ENCODE data around the gene NKG7.
A peak's percentile ranks its signal among the peaks of the same experiment; 100 is the strongest.
"Not testable (repeated sequence)": the region's sequence is repeated elsewhere in the genome, so short reads cannot be mapped to it uniquely, and the experiment has no call there.

The NKG7 gene, protein sequence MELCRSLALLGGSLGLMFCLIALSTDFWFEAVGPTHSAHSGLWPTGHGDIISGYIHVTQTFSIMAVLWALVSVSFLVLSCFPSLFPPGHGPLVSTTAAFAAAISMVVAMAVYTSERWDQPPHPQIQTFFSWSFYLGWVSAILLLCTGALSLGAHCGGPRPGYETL

DNA sequence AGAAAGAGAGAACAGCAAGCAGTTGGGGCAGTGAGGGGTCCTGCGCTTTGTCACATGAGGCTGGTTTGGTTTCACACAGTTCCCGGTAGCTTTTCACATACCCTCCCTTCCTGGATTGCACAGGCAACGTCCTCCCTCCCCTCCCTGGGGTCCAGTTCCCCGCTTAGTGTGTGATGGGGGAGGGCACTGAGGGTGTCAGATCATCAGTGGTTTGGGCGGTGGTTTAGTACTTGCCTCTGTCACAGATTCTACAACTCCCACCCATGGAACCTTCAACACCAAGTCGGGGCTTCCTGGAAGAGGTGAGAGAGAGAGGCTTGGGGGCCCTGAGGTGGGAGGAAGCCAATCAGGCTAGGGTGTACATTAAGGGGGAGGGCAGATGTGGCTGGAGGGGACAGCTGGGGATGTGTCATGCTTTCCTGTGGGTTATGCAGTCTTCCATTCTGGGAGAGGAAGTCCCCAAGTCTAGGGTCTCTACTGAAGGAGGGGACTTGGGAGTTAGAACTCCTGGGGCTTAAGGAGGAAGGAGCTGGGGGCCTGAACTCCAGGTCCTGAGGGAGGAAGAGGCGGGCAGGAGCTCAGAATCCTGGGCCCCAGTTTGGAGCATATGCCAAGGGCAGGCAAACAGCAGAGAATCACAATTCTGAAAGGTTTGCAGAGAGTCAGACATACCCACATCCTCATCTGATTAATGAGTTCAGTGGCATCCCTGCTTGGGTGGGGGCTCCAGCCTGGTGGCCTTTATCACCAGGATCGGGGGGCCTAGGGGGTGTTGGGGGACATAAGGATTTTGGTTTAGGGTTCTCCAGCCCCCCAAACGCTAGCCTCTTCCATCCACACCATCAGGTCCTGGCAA is at the start of gene NKG7:
NKG7 (minus strand) TSS at position 6 of the 856 bp plus-strand sequence. CDS start 119 bp downstream, outside the sequence.
- no peak for DNase-seq

DNA sequence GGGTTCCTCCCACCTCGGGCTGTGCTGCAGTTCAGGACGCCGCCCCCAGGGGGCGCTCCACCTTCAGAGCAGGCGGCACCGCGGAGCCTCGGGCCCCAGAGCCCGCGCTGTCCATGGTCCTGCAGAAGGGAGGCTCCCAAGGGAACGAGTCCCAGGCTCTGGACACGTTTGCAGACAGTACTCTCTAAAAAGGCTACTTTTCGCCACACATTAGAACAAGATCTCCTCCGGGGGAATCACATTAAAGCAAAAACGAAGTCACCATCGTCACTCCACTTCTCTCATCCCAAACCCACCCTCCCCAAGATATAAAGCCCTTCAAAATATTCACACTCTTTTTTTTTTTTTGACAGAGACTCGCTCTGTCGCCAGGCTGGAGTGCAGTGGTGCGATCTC is 49.6 kb upstream of the NKG7 start:
- peak; percentile 71 for DNase-seq

DNA sequence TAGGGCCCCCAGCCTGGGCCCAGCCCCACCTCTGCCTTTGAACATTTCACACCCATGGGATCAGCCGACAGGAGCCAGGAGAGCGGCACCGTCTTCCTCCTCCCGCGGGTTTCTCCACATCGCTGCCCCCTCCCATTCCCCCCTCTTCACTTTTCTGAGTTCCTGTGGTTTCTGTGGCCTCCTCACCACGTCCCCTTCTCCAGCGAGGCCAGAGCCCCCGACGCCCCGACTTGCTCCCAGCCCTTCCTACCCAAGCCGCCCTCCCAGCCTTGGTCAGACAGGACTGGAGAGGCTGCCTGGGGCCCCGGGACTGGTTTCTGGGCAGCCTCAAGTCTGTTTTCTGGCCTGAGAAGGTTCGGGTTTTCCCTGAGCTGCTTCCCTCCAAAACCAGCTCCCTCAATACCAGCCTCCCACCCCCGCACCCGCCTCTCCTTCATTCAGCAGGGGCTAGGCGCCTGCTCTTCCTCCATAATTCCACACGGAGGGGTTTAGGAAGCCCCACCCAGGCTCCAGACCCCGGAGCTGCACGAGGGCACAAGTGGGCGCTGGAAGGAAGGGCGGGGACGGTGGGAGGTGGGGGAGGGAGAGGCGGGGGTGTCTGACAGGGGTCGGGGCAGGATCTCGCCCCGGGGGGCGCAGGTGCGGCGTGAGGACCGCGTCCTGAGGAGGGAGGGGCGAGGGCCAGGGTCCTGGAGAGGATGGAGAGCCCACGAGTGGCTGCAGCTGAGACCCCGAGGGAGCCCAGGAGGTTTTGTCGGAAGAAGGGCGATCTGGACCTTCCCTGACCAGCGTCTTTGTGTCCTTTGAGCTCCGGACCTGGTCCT is 49.0 kb upstream of the NKG7 start:
- DNase-seq = no peak

DNA sequence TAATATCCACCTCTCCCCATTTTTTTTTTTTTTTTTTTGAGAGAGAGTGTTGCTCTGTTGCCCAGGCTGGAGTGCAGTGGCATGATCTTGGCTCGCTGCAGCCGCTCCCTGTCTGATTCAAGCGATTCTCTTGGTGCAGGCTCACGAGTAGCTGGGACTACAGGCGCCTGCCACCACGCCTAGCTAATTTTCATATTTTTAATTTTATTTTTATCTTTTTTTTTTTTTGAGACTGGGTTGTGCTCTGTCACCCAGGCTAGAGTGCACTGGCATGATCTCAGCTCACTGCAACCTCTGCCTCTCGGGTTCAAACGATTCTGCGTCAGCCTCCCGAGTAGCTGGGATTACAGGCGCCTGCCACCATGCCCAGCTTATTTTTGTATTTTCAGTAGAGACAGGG is 48.1 kb upstream of the NKG7 start:
- DNase-seq = not testable (repeated sequence)

DNA sequence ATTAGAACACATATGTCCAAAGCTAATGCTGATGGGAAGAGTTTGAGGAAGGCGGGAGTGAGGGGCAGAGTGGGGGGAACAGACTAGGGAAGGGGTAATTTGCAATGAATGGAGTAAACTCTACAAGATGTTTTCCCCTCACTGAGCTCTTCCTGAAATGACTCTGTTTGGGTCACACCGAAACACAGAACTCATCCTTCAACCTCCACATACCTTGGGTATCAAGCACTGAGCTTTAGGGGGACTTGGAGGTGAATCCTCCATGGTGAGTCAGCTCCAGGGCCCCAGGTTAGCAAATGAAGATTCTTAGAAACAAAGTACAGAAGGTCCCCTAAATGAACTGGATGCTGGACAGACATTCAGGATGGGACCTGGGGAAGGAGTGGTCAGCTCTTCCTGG is 46.3 kb upstream of the NKG7 start:
- no peak for DNase-seq

DNA sequence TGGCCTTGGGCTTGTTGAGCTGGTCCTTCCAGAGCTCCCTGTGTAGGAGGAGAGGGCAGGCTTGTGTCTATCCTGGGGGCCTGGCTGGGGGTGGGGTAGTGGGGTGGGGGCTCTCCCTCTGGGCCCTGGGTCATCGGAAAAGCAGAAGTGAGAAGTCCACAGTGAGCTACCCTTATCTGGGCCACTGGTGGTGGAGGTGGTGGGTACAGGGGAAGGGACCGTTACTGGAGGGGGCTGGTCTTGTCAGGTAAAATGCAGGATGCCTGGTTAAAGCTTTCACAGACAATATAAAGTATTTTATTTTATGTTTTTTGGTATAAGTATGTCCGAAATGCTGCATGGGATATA is 45.3 kb upstream of the NKG7 start:
- no peak for DNase-seq

DNA sequence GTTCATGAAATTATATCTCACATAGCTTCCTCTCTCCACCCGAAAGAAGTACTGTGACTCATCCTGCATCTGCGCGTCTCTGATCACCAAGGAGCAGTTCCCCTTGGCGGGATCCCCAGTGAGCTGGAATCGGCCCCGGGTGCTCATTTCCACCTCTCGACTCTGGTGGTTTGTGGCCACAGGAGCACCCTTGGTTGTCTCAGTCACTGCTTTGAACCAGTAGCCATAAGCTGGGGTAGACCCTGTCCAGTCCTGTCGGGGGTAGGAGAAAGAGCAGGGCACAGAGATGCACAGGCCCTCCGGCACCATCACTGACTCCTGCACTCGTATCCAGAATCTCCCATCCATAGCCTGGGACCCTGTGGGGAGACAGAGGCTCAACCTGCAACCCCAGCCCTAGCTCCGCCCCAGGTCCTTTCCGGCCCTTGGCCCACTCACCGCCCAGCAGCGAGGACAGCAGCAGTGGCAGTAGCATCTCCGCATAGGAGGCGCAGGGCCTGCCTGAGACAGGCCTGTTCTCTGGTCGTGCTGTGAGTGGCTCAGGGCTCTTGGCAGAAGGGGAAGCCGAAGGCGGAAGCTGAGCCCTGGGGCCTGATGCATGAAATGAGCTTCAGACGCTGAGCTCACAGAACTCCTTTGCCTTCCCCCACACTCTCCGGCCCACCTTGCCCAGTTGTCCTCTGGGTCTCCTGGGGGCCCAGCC is 44.8 kb upstream of the NKG7 start, which contains the start of gene SIGLEC10:
SIGLEC10 (minus strand) TSS at position 536 of the 703 bp plus-strand sequence; CDS start at position 475, 61 bp downstream.
- no peak for DNase-seq

DNA sequence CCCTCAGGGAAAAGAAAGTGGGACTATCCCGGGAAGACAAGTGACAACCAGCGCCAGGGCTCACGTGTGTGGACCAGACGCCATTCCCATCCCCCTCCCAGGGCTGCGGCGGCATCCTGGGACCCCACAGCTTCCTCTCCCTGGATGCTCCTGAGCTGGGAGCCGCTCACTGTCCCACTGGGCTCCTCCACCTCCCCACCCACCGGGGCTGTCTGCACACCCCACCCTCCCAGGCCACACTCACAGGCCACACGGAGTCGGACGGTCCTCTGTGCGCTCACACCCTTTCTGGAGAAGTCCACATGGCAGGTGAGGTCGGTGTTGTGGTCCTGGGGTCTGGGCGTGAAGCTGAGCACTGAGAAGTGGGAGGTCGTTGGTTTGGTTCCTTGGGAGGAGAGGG is 44.0 kb upstream of the NKG7 start:
- DNase-seq = not testable (repeated sequence)

DNA sequence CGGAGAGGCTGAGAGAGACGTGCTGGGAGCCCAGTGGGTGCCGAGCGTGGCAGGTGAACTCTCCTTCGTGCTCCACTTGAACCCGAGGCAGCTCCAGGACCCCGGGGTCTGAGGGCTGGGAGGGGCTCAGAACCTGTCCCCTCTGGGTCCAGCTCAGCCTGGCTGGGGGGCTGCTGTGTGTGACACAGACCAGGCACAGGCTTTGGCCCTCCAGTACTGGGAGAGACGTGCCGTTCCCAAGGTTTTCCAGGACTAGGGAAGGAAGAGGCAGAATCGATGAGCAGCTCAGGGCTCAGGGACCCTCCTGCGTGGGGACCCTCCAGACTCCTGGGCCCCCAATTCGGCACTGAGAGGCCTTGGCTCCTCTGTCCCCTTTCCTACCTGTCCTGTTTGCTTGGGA is 42.7 kb upstream of the NKG7 start:
- DNase-seq = no peak

DNA sequence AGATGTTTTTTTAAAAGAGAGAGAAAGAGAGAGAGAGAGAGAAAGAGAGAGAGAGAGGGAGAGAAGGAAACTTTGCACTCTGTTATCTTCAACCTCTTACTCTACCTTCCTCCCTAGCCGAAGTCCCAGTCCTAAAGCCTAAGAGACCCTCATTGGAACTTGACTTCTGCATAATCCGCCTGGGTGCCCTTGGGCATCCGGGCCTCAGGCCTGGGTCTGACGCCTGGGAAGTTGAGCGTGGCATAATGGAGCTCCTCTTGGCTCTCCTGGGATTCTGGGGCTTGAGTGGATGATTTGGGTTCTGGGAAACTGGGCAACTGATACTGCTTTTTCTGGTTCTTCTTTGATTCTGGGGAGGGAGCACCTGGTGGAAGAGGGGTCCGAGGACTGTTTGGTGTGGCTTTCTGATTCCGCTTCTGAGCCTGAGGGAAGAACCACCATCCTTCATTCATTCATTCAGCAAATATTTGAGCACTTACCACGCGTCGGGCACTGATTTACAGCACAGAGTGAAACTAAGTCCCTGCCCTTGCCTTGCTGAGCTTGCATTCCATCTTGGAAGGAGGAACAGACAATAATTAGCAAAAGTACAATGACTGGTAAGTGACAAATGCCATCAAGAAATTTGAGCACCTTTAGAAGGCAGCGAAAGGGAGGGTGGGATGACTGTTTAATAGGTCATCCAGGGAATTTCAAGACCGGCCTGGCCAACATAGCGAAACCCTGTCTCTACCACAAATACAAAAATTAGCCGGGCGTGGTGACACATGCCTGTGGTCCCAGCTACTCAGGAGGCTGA is 38.7 kb upstream of the NKG7 start:
- no peak for DNase-seq

DNA sequence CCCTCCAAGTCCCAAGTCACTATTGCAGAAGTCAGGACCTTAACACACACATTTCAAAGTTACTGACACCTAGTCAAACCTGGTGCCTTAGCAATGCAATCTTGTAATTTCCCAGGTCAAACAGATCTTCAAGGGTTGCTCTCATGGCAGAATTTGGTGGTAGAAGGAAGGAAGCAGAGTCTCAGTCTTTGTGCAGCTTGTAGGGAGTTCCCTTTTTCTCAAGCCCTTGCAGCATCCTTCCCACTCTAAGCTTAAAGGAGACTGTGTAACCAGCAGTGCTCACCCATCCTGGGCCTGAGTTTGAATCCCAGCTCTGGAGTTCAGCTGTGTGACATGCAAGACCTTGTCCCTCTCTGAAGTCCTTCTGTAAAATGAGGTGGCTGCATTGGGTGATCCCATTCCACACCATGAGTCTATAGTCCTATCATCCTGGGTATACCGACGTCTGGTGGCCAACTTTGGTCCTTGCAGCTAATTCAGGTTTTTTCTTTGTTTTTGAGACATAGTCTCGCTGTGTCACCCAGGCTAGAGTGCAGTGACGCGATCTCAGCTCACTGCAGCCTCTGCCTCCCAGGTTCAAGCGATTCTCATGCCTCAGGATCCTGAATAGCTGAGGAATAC is 35.2 kb upstream of the NKG7 start:
- peak; percentile 44 for DNase-seq

DNA sequence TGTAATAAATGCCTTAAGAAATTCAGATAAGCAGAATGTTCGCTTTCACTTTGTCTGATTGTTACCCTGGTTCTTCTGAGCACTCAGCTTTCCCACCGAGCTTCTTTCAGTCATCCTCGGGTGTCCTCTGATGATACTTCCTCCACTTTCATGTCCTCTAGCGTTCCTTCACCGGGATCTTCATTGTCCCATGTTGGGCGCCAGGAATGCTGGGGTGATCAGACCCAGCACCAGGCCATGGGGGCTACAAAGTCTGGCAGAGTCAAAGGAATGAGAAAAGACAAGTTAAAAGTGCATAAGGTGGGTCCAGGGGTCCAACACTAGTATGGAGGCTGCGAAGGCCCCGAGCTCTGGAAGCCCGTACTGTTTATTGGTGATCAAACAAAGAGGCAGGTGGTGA is 29.7 kb upstream of the NKG7 start:
- no peak for DNase-seq

DNA sequence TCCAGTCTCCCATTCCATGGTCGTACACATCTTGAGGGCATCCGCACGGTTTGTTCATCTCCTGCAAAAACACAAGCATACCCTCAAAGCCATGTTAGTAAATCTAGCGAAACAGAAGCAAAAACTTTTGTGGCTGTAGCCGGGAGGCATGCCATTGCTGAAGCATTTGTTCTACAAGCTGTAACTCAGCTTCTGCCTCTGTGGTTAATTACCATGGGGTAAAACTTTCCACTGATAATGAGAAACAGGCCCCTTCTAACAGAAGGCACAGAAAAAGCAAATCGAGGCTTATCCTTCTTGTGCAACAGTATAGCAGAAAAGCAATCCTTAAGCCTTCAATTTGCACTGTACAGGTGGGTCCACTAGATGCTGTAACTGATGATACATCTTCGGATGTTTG is 27.5 kb upstream of the NKG7 start:
- DNase-seq = not testable (repeated sequence)

DNA sequence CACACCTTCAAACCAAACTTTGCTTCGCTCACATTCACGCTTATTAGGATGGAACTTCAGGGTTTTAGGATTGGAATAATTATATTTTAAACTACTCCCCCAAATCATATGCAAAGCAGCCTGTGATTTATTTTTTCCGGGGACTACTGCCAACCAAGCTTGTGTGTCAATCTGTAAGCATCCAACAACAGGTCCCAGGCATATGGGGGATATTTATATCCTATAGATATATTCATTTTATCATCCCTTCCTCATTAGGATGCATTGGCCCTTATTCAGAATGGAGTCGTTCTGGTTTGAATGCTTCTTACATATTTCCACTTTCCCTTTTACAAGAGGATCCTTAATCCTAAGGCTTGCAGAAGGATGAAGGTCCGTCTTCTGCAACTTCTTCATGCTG is 26.8 kb upstream of the NKG7 start:
- DNase-seq = no peak

DNA sequence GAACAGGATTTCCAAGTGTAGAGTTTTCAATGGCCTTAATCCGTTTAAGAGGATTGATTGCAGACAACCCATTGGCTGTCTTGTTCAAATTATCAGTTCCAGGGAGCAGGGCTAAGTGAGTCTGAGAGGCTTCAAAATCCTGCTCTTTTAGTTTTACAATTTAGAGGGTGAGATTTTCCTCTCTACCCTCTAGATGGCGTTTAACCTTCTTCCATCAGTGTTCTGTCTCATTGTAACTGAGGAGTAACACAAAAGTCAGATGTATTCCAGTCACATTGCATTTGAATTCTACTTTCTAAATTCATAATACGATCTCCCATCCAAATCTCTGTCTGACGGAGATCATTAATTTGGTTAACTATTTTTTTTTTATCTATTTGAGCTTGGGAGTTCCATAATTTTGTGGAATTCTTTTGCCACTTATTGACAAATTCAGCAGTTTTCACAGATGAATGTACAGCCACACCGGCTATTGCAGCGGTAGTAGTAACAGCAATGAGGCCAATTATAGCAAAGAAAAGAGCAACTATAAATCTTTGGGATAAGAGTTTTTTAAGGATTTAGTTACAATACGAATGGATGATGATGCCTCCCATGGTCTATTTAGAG is 25.7 kb upstream of the NKG7 start:
- peak; percentile 74 for DNase-seq

DNA sequence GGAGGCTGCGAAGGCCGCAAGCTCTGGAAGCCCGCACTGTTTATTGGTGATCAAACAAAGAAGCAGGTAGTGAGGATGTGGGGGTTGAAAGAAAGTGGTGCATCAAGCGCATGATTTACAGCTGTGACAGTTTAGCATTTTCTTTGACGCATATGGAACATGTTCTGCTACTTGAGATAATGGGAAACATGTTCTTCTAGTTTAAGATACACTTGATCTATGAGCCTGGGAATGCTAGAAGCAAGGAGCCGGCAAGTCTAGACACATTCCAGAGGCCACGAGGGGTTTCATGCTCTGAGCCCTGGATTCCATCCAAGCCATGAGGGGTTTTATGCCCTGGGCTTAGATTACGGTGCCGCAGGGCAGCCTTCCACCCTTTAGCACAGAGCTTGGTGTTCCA is 25.0 kb upstream of the NKG7 start:
- DNase-seq = not testable (repeated sequence)

DNA sequence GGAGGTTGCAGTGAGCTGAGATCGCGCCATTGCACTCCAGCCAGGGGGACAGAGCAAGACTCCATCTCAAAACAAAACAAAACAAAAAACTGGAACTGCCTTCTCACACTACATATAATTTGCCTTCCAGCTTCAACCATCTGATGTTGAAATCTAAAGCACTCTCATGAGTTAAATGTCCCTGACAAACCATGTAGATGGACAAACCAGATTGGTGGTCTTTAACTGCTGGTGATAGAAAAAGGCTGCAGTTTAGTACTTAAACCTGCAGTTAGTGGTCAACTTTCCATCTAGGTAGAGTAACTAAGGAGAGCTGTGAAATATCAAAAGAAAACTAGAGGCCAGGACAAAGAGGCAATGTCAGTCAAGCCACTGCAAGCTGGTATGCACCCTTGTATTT is 23.7 kb upstream of the NKG7 start:
- no peak for DNase-seq

DNA sequence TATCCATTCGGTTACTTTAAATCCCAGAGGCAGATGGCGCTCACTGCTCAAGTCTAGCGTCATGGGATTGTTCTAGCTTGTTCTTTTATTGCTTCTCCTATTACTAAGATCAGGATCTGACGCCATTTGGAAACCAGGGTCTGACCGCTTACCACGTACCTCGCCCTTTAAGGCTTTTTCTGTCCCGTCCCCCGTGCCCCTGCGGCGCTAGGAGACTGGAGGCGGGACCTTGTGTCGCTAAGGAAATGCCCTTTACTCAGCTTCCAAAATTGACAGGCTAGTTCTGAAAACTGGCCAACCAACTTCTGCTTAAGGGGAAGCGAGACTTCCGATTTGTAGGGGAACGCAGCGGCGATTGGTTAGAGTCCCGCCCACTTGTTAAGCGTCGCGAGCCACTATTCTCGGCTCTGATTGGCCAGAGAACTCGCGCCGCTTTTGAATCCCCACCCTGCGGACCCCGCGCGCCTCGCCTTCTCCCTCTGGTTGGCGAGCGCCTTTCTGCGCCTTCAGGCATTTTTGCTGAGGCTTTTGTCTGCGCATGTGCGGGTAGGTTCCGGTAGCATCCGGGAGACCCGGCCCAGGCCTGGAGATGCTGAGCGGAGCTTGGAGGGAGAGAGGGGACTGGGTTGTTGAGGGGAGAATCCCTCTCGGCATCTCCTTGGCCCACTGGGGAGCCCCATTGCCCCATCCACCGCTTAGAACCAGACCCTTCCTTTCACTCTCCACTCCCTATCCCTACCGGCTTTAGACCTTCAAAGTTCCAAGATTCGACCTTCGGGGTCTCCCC is 21.8 kb upstream of the NKG7 start:
- DNase-seq = peak; percentile 98

DNA sequence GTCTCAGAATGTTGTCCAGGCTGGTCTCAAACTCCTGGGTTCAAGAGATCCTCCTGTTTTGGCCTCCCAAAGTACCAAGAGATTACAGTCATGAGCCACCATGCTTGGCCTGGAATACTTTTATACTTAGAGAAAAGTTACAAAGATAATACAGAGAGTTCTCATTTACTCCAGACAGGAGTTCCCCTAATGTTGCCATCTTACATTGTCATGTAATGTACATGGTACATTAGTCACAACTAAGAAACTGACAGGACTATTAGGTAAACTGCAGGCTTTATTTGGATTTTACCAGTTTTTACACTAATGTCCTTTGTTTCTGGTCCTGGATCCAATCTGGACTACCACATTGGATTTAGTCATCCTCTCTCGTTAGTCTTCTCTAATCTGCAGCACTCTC is 20.2 kb upstream of the NKG7 start:
- no peak for DNase-seq

DNA sequence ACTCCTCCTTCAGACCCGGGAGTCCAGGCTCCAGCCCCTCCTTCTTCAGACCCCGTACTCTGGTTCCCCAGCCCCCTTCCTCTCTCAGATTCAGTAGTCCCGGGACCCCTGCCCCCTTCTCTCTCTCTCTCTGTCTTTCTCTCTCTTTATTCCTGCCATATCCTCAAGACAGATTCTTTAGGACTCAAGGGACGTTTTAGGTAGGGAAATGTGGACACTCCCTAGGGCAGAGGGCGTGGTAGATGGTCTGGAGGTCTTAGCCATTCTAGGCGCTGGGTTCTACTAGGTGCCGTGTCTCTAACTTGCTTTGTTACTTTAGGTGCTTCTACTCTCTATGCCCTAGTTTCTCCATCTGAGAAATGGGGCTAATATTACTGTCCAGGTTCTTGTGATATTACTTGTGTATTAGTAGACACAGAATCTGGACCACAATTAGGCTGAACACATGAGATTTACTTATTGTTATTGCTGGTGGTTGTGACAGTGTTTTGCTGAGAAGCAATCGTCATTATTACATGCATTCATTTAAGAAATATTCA is 18.7 kb upstream of the NKG7 start:
- no peak for DNase-seq
